KMS-11 (cell line): ENCODE data around the gene TRAF3IP3.

Experiments
- H2AFZ ChIP-seq: fragments of 200-600 bp; sonication (generic); 2 replicates; pipeline ENCODE4 v1.6.1; 2016; ENCODE audit warnings: antibody characterized with exemption, mixed run types, low read depth
- H3K27ac ChIP-seq: fragments of 200-600 bp; sonication (generic); 2 replicates; pipeline ENCODE4 v1.6.1; 2016; ENCODE audit warnings: mild to moderate bottlenecking, mixed run types
- H3K27me3 ChIP-seq: fragments of 200-600 bp; sonication (generic); 2 replicates; pipeline ENCODE4 v1.6.1; 2017; ENCODE audit warnings: mild to moderate bottlenecking, low read depth, mixed run types, moderate library complexity; ENCODE audit not compliant: insufficient read depth
- H3K36me3 ChIP-seq: fragments of 200-600 bp; sonication (generic); 2 replicates; pipeline ENCODE4 v1.6.1; 2017; ENCODE audit warnings: mild to moderate bottlenecking, mixed run types; ENCODE audit not compliant: insufficient read depth
- H3K4me1 ChIP-seq: fragments of 200-600 bp; sonication (generic); 2 replicates; pipeline ENCODE4 v1.6.1; 2016; ENCODE audit warnings: mild to moderate bottlenecking, low read depth, mixed run types; ENCODE audit not compliant: poor library complexity, severe bottlenecking
- H3K4me2 ChIP-seq: fragments of 200-600 bp; sonication (generic); 2 replicates; pipeline ENCODE4 v1.7.0; 2016; ENCODE audit warnings: mild to moderate bottlenecking, mixed run types
- H3K4me3 ChIP-seq: fragments of 200-600 bp; sonication (generic); IDR thresholded peaks from 2 replicates; pipeline ENCODE4 v1.6.1; 2017; ENCODE audit warnings: low read depth, low read length, mixed read lengths; ENCODE audit not compliant: insufficient read depth
- H3K79me2 ChIP-seq: fragments of 200-600 bp; sonication (generic); 2 replicates; pipeline ENCODE4 v1.6.1; 2016; ENCODE audit warnings: low read depth, mixed run types; ENCODE audit not compliant: insufficient read depth
- H3K9ac ChIP-seq: fragments of 200-600 bp; sonication (generic); 2 replicates; pipeline ENCODE4 v1.6.1; 2016; ENCODE audit warnings: mild to moderate bottlenecking, mixed run types
- H4K20me1 ChIP-seq: fragments of 200-600 bp; sonication (generic); 2 replicates; pipeline ENCODE4 v1.6.1; 2016; ENCODE audit warnings: mild to moderate bottlenecking, mixed run types; ENCODE audit not compliant: insufficient read depth
- TF ChIP-seq, protein P1 (sequence below): fragments of 200-600 bp; sonication (generic); conservative IDR thresholded peaks from 2 replicates; pipeline ENCODE4 v1.6.1; 2017; ENCODE audit warnings: low read depth, mild to moderate bottlenecking, antibody characterized with exemption, low read length, moderate library complexity, mixed read lengths

TRAF3IP3 gene

DNA sequence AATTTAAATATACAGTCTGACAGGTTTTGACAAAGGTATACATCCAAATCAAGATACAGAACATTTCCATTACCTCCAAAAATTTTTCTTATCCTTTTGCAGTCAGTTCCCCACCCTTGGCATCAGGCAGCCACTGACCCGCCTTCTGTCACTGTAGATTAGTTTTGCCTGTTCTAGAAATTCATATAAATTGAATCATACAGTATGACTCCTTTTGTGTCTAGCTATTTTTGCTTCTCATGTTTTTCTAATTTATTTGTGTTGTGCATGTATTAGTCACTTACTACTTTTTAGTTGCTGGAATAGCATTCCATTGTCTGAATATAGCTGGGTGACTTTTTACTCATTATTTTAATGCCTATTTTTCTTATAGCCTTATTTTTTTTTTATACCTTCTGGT lies 75.8 kb downstream of the TRAF3IP3 start:
- Histone ChIP-seq H3K79me2 (peaks cover 31% of the 10 kb centered on the region), H3K9ac (no peak overlapping the region), H3K4me2 (no peak overlapping the region), H4K20me1 (no peaks in the 10 kb centered on the region), H3K36me3 (peaks cover 44% of the 10 kb centered on the region; the same call in 1 of the 2 replicates), H3K27me3 (no peaks in the 10 kb centered on the region), H3K27ac (no peak overlapping the region), H3K4me3 (no peak overlapping the region), H2AFZ (no peak overlapping the region), H3K4me1 (peaks cover 28% of the 10 kb centered on the region)
- TF ChIP-seq, protein P1, sequence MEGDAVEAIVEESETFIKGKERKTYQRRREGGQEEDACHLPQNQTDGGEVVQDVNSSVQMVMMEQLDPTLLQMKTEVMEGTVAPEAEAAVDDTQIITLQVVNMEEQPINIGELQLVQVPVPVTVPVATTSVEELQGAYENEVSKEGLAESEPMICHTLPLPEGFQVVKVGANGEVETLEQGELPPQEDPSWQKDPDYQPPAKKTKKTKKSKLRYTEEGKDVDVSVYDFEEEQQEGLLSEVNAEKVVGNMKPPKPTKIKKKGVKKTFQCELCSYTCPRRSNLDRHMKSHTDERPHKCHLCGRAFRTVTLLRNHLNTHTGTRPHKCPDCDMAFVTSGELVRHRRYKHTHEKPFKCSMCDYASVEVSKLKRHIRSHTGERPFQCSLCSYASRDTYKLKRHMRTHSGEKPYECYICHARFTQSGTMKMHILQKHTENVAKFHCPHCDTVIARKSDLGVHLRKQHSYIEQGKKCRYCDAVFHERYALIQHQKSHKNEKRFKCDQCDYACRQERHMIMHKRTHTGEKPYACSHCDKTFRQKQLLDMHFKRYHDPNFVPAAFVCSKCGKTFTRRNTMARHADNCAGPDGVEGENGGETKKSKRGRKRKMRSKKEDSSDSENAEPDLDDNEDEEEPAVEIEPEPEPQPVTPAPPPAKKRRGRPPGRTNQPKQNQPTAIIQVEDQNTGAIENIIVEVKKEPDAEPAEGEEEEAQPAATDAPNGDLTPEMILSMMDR: no peak
